ENCODE measurements around the gene CLINT1. TPM values are rescaled to one million over a fixed set of nuclear protein-coding genes. Genes with fewer than 3 reads are reported as not detected.

The CLINT1 gene
- total RNA-seq, 1 experiment from 2014 or later: 69.2 TPM

- H3K27me3 ChIP-seq (ENCODE audit: insufficient read depth, low read length): no peaks in the 10 kb centered on the region
- H3K4me2 ChIP-seq (ENCODE audit: low read length): no peak overlapping the region
- ATAC-seq (no peak), DNase-seq (ENCODE audit: low read depth, low spot score) (no peak)
- H2AFZ ChIP-seq (ENCODE audit: low read depth, low read length, poor library complexity, severe bottlenecking): no peak overlapping the region
- H3K9me2 ChIP-seq (ENCODE audit: insufficient read depth): no peaks in the 10 kb centered on the region
- H3K9ac ChIP-seq (ENCODE audit: low read length): no peak overlapping the region
- H3K36me3 ChIP-seq (ENCODE audit: control insufficient read depth in 1 of 2, insufficient read depth in 2 of 2, low read length in 2 of 2): no peaks in the 10 kb centered on the region
- peaks cover 14% of the 10 kb centered on the region for H4K20me1 ChIP-seq (ENCODE audit: insufficient read depth)
- no peak overlapping the region for H3K27ac ChIP-seq (ENCODE audit: low read depth, low read length)
- BruUV-seq (replicated peaks): no TSS peak
- peaks cover 90% of the 10 kb centered on the region for H3K79me2 ChIP-seq (ENCODE audit: insufficient read depth, low read length)
- no peaks in the 10 kb centered on the region for H3K4me1 ChIP-seq (ENCODE audit: control insufficient read depth in 1 of 2, insufficient read depth in 2 of 2, low read length in 2 of 2)
- TF ChIP-seq ATF3 (IDR thresholded peaks at IDR 0.05) (no peak), CTCF (IDR thresholded peaks at IDR 0.05 in 2 of 3, conservative IDR thresholded peaks at IDR 0.05 in 1 of 3; ENCODE audit: borderline replicate concordance in 1 of 3, insufficient read depth in 1 of 3, low read depth in 2 of 3, low read length in 2 of 3) (no peak), SRF (IDR thresholded peaks at IDR 0.05; ENCODE audit: low read depth) (no peak), YY1 (IDR thresholded peaks at IDR 0.05; ENCODE audit: extremely low read depth, insufficient replicate concordance, low read depth, low read length) (no peak), FOSL1 (IDR thresholded peaks at IDR 0.05; ENCODE audit: low read depth) (no peak), ZFX (IDR thresholded peaks at IDR 0.05) (no peak), ELF1 (IDR thresholded peaks at IDR 0.05; ENCODE audit: borderline replicate concordance, low read depth) (no peak), SP1 (IDR thresholded peaks at IDR 0.05; ENCODE audit: low read depth) (no peak), ZNF274 (IDR thresholded peaks at IDR 0.05; ENCODE audit: low read depth, low read length) (no peak), CBX3 (IDR thresholded peaks at IDR 0.05; ENCODE audit: low read depth) (no peak), EZH2phosphoT487 (IDR thresholded peaks at IDR 0.05; ENCODE audit: borderline replicate concordance) (no peak), REST (IDR thresholded peaks at IDR 0.05; ENCODE audit: low read depth) (no peak), JUND (IDR thresholded peaks at IDR 0.05) (no peak), MAX (IDR thresholded peaks at IDR 0.05) (no peak), POLR2AphosphoS5 (IDR thresholded peaks at IDR 0.05; ENCODE audit: low read depth, low read length) (no peak), POLR2A (IDR thresholded peaks at IDR 0.05; ENCODE audit: borderline replicate concordance, extremely low read depth, insufficient read depth, insufficient read length) (no peak), ZBTB33 (IDR thresholded peaks at IDR 0.05; ENCODE audit: extremely low read depth, insufficient replicate concordance, low read length) (no peak), EGR1 (IDR thresholded peaks at IDR 0.05; ENCODE audit: low read depth) (no peak)
- ChIA-PET POLR2A (no interaction called here), RAD21 (ENCODE audit: low non-redundant PET in 1 of 2, low total read pairs in 2 of 2, uncharacterized antibody in 2 of 2, unreplicated experiment in 2 of 2) (no interaction called here), CTCF (interaction anchor here (1.3 kb wide), 1 partner anchor 12 kb away, joined by 3 read pairs; no protein-coding TSS in a partner anchor)
- intact Hi-C loops (cut with micrococcal nuclease): no loop called here
- H3K4me3 ChIP-seq (replicated peaks in 1 of 2; ENCODE audit: low read depth in 1 of 2, low read length in 2 of 2): no peak overlapping the region
- no peaks in the 10 kb centered on the region for H3K9me3 ChIP-seq (ENCODE audit: control insufficient read depth in 1 of 2, insufficient read depth in 1 of 2, low read depth in 1 of 2, low read length in 2 of 2)
These were observed 16.2 kb downstream of the CLINT1 start for GRCh38 chr5:157842787-157843186.

All from HCT116 (cell line).